SK-N-SH treated with all-trans-retinoic acid at 6 μM for 48 hours (cell line): ENCODE data around the gene CHST6.

Source experiments
- CSDC2 ChIP-seq: fragments of 250-450 bp; sonication (Bioruptor Pico); IDR thresholded peaks from 2 replicates; pipeline ENCODE4 v1.5.0; 2020; ENCODE audit warnings: mild to moderate bottlenecking, moderate library complexity
- GLIS3 ChIP-seq: fragments of 250-450 bp; sonication (Bioruptor Pico); IDR thresholded peaks from 2 replicates; pipeline ENCODE4 v1.5.0; 2020; ENCODE audit warnings: mild to moderate bottlenecking, moderate library complexity
- ISL1 ChIP-seq: fragments of 250-450 bp; sonication (Bioruptor Pico); IDR thresholded peaks from 2 replicates; pipeline ENCODE4 v2.1.2; 2022; ENCODE audit warnings: mild to moderate bottlenecking, moderate library complexity
- SNAI2 ChIP-seq: fragments of 250-450 bp; sonication (Bioruptor Pico); IDR thresholded peaks from 2 replicates; pipeline ENCODE4 v1.5.0; 2020; ENCODE audit warnings: mild to moderate bottlenecking, moderate library complexity
- TOX ChIP-seq: fragments of 250-450 bp; sonication (Bioruptor Pico); IDR thresholded peaks from 2 replicates; pipeline ENCODE4 v1.8.0; 2021; ENCODE audit warnings: mild to moderate bottlenecking, moderate library complexity, borderline replicate concordance
- ZC3H10 ChIP-seq: fragments of 250-450 bp; sonication (Bioruptor Pico); IDR thresholded peaks from 2 replicates; pipeline ENCODE4 v1.5.1; 2021; ENCODE audit warnings: mild to moderate bottlenecking, moderate library complexity
- ZFP3 ChIP-seq: fragments of 250-450 bp; sonication (Bioruptor Pico); IDR thresholded peaks from 2 replicates; pipeline ENCODE4 v1.5.0; 2020; ENCODE audit warnings: mild to moderate bottlenecking, moderate library complexity
- ZFP30 ChIP-seq: fragments of 450-650 bp; formaldehyde crosslinking; IDR thresholded peaks from 2 replicates; pipeline ENCODE4 v1.5.0; 2022; ENCODE audit warnings: mild to moderate bottlenecking, moderate library complexity
- ZNF565 ChIP-seq: fragments of 450-650 bp; formaldehyde crosslinking; conservative IDR thresholded peaks from 2 replicates; pipeline ENCODE4 v1.5.0; 2020; ENCODE audit warnings: low read depth, mild to moderate bottlenecking, moderate library complexity
- TF ChIP-seq, protein P1 (sequence below): fragments of 250-450 bp; sonication (Bioruptor Pico); IDR thresholded peaks from 2 replicates; pipeline ENCODE4 v1.8.0; 2020; ENCODE audit warnings: mild to moderate bottlenecking, moderate library complexity, borderline replicate concordance
- TF ChIP-seq, protein P2 (sequence below): fragments of 250-450 bp; sonication (Bioruptor Pico); IDR thresholded peaks from 2 replicates; pipeline ENCODE4 v1.8.0; 2021; ENCODE audit warnings: low read depth, mild to moderate bottlenecking, moderate library complexity, borderline replicate concordance

DNA sequence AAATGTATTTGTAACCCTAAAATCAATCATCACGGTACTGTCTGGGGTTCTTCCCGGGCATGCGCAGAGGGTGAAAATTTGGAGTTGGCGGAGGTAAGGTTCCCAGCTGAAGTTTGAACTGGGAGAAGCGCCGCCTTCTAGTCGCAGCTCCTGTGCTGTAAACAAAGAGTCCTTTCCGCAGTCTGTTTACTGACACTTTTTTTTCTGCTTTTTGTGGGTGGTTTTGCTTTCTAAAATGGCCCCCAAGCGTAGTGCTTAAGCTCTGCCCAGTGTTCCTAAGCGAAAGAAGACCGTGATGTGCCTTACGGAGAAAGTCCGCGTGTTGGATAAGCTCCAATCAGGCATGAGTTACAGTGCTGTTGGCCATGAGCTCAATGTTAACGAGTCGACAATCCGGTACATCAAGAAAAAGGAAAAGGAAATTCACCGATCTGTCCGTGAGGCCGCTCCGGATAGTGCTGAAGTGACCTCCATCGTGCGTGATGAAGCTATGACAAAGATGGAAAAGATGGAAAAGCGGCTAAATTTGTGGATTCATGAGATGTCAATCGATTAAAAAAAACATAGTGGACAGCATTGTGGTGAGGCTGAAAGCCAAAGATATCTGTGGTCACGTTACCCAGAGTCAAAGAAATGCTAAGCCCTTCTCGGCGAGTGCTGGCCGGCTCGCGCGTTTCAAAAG is 61.4 kb downstream of the CHST6 start:
- TF ChIP-seq, protein P1, sequence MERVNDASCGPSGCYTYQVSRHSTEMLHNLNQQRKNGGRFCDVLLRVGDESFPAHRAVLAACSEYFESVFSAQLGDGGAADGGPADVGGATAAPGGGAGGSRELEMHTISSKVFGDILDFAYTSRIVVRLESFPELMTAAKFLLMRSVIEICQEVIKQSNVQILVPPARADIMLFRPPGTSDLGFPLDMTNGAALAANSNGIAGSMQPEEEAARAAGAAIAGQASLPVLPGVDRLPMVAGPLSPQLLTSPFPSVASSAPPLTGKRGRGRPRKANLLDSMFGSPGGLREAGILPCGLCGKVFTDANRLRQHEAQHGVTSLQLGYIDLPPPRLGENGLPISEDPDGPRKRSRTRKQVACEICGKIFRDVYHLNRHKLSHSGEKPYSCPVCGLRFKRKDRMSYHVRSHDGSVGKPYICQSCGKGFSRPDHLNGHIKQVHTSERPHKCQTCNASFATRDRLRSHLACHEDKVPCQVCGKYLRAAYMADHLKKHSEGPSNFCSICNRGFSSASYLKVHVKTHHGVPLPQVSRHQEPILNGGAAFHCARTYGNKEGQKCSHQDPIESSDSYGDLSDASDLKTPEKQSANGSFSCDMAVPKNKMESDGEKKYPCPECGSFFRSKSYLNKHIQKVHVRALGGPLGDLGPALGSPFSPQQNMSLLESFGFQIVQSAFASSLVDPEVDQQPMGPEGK (CRISPR knock-in tag): no peak
- TF ChIP-seq ZFP3: no peak
- TF ChIP-seq, protein P2, sequence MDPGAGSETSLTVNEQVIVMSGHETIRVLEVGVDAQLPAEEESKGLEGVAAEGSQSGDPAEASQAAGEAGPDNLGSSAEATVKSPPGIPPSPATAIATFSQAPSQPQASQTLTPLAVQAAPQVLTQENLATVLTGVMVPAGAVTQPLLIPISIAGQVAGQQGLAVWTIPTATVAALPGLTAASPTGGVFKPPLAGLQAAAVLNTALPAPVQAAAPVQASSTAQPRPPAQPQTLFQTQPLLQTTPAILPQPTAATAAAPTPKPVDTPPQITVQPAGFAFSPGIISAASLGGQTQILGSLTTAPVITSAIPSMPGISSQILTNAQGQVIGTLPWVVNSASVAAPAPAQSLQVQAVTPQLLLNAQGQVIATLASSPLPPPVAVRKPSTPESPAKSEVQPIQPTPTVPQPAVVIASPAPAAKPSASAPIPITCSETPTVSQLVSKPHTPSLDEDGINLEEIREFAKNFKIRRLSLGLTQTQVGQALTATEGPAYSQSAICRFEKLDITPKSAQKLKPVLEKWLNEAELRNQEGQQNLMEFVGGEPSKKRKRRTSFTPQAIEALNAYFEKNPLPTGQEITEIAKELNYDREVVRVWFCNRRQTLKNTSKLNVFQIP (CRISPR knock-in tag): no peak
- no peak for TF ChIP-seq ZC3H10 (CRISPR knock-in tag)
- no peak for TF ChIP-seq ZFP30 (CRISPR knock-in tag)
- no peak for TF ChIP-seq SNAI2 (CRISPR knock-in tag)
- TF ChIP-seq TOX: no peak
- TF ChIP-seq CSDC2 (CRISPR knock-in tag): no peak
- TF ChIP-seq ZNF565: no peak
- TF ChIP-seq ISL1 (CRISPR knock-in tag): no peak
- TF ChIP-seq GLIS3: no peak
